IPS DF 19.7 (cell line): Measurements from ENCODE around the gene FAM24B.
"Not testable (repeated sequence)": the region's sequence is repeated elsewhere in the genome, so short reads cannot be mapped to it uniquely, and the experiment has no call there.

ENCODE experiments used
- DNase-seq: peaks from one replicate; pipeline ENCODE4 v3.0.0-alpha.2; 2013; ENCODE audit warnings: low read depth, low spot score

FAM24B gene

DNA sequence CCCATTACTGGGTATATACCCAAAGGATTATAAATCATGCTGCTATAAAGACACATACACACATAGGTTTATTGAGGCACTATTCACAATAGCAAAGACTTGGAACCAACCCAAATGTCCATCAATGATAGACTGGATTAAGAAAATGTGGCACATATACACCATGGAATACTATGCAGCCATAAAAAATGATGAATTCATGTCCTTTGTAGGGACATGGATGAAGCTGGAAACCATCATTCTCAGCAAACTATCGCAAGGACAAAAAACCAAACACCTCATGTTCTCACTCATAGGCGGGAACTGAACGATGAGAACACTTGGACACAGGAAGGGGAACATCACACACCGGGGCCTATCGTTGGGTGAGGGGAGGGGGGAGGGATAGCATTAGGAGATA is 21.3 kb downstream of the FAM24B start:
- not testable (repeated sequence) for DNase-seq

- DNase-seq = no peak
These were observed 22.5 kb downstream of the FAM24B start for GRCh38 chr10:122856902-122857301.

GRCh38 chr10:122855745-122856144 is 23.6 kb downstream of the FAM24B start:
- DNase-seq = no peak

- DNase-seq = no peak
These were observed 24.7 kb downstream of the FAM24B start for GRCh38 chr10:122854648-122855047.

GRCh38 chr10:122853665-122854313 is 25.6 kb downstream of the FAM24B start:
- DNase-seq = no peak

GRCh38 chr10:122852261-122852660 is 27.1 kb downstream of the FAM24B start:
- DNase-seq = no peak

- DNase-seq = no peak
These were observed 28.4 kb downstream of the FAM24B start for GRCh38 chr10:122850705-122851640.

DNA sequence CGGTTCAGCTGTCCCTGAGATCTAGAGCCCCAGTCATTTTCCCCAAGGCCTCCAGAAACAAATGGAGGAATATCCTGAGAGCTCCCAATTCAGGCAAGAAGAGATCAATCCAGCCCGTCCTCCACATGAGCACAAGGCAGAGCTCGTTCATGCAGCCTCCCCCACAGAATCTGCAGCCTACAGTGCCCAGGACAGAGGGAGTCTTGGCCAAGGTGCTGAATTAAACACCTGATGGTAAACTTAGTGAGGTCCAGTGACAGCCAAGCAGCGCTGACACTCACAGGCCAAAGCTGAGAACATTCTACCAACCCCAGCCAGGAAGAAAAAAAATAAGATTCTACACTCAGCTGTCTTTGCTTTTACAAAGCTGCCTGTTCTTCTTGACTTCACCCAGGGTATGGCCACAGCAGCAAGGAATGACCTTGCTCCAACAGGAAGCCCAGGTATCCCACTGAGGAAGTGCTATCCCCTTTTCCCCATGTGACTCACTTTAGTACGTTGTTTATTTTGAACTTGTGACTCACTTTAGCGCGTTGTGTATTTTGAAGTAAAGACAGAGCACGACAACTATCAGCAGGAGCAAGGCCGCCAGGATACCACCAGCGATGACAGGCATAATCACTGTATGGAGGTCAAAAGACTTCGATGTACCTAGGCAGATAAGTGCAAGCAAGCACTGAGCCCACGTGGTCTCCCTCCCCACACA is 29.3 kb downstream of the FAM24B start:
- no peak for DNase-seq

DNA sequence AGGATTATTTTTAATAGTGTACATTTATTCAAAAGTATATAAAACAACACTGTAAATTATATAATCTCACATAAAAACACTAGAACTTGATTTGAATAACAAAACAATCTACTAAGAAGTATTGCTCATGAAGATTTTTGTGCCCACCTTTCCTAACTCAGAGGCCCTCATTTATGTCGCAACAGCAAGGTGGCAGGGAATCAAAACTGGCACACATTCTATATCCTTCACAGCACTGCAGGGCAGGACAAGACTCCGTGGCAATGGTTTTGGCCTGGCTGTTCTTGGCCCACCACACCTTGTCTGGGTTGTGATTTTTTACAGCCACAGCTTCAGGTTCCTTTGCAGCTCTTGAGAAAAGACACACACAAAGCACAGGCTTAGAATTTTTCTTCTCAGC is 30.3 kb downstream of the FAM24B start:
- DNase-seq = no peak

DNA sequence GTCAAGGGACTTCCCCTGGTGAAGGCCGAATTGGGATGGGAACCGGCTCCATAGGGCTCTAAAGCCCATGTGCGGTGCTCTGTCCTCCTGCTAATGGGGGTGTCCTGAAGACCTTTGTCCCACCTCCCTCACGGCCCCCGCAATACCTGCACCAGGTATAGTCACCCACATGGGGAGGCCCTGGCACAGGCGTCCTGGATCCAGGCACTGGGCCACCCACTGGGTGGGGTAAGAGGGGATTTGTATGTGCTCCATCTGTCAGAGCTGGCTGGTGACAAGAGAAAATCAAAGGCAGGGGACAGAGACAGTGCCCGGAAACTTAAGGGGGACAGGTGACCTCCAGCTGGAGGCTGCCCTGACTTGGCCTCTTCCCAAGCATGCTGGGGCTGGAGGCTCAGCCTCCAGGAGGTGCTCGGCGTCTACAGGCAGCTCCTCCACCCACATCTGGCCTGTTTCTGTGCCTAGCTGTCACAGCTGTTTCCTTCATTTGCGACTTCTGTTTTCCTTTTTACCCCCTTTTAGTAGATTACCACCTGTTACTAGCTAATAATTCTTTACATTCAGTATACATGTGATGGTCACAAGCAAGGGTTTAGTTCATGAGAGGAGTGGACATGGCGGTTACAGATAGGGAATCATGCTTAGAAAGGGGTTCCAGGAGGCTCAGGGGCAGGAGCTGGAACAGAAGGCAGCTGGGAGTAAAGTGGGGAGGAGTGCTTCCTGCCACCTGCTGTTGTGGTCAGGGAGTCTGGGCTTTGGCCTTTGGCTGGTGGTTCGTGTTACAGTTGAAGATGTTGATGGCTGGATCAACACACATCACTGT is 31.4 kb downstream of the FAM24B start:
- DNase-seq = no peak

- DNase-seq = peak; percentile 72
These were observed 33.5 kb downstream of the FAM24B start, which contains the start of gene CUZD1 for GRCh38 chr10:122845783-122846332. CUZD1 (minus strand) TSS chr10:122845857; CDS start chr10:122845843, 14 bp downstream.

- no peak for DNase-seq
These were observed 35.2 kb downstream of the FAM24B start for GRCh38 chr10:122844146-122844545.

DNA sequence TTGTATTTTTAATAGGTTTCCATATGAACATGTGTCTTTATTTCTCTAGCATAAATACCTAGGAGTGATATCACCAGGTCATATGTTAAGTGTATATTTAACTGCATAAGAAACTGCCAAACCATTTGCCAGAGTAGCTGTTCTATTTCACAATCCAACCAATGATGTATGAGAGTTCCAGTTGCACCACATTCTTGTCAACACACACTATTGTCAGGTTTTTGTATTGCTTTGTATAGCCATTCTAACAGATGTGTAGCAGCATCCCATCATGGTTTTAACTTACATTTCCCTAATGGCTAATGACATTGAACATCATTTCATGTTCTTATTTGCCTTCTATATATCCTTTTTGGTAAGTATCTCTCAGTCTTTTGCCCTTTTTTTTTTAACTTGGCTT is 37.8 kb downstream of the FAM24B start:
- no peak for DNase-seq

GRCh38 chr10:122839505-122839904 is 39.9 kb downstream of the FAM24B start:
- no peak for DNase-seq

DNA sequence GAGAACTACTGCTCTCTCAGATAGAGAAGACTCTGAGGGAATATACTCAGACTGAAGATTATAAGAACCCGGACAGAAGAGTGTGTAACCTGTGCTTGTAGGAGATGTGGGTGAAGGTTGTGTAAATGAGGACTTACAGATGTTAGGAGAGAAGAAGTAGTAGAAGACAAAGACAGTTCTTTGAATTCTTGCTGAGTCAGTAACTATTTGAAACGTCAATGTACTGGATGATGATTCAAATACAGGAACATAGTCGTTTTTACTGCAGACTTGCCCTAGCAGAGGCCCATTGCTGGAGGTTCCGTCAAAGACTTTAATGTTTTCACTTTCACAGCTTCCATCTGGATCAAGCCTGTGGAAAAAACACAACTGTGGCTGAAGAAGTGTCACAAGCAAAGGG is 40.5 kb downstream of the FAM24B start:
- no peak for DNase-seq

DNA sequence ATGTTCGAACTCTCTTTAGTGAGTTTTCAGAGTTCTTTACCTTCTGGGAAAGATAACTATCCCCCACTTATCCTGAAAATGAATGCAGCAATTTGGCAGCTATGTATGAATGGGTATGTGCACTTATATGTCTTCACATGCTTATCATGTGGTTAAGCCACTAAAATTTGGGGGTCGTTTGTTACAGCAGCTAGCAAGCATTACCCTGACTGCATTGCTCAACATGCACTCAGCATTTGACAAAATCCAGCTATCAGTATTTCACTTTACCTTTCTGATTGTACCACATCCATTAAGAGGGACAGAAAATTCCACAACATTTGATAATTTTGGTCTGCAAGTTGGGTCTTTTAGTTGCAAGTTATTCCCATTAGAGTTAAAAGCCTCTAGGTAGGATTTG is 43.5 kb downstream of the FAM24B start:
- DNase-seq = no peak

GRCh38 chr10:122830965-122831353 is 48.4 kb downstream of the FAM24B start:
- no peak for DNase-seq

DNA sequence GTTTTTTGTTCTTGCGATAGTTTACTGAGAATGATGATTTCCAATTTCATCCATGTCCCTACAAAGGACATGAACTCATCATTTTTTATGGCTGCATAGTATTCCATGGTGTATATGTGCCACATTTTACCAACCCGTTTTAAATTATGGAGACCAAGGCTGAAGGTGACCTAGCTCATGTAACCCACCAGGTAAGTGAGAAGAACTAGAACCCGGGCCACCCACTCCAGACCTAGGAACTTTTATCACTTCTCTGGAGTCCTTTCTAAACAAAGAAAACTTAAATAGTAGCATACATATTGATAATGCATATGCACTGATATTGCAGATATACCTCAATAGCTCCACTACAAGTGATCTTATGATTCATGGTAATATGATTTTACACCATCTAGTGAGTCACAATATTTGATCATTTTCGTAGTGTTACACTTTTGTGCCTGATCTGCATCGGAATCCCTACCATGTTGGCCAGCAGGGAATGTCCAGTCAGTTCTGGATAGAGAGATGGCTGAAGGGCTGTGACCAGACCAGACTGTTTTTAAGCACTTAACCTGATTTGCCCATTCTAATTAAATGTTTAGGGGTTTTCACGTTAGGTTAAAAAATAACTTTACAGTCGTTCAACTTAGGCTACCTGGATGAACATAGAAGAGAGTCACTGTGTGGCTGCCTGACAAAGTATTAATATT is 49.0 kb downstream of the FAM24B start:
- DNase-seq = no peak

DNA sequence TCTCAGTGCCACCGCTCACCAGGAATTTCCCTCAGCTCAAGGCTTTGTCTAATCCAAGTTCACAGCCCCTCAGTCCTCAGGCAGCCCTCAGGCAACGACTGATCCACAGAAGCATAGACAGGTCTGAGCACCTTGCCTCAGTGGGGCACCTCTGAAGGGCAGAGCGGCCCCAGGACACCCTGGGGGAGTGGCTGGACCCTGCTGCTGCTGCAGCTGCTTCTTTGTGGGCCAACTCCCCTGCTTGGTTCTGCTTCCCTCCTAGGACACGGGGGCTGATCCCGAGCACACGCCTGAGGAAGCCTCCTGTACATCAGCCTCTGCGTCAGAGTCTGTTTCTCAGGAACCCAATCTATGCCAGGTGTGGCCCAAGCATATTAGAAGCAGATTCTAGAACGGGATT is 49.9 kb downstream of the FAM24B start:
- no peak for DNase-seq

- DNase-seq = no peak
These were observed 50.6 kb downstream of the FAM24B start for GRCh38 chr10:122828716-122829255.
